ENCODE data around the gene BCL10. TPM values are rescaled to one million over a fixed set of nuclear protein-coding genes. Genes with fewer than 3 reads are reported as not detected.

Gene BCL10
- total RNA-seq, 4 donors from 2014 or later, result 34.2 to 65.5 (median 56.5) TPM

GRCh38 chr1:85228972-85229371 lies 47.5 kb downstream of the BCL10 start:
- intact Hi-C loops (cut with DNase I; ENCODE audit: low total_unique reads), result no loop called here
- Histone ChIP-seq H3K27ac (no peak overlapping the region), H3K4me3 (no peak overlapping the region), H3K9me3 (no peaks in the 10 kb centered on the region), H3K4me1 (peaks cover 7 to 23% (median 17%) of the 10 kb centered on the region in 4 donors), H3K27me3 (no peaks in the 10 kb centered on the region), H3K36me3 (no peaks in the 10 kb centered on the region)
- in situ Hi-C loops (cut with MboI; ENCODE audit: low pct_ligation_motif_present in 1 of 4, low pct_unique_long_range_greater_than_20kb in 1 of 4, low sequenced_read_pairs in 3 of 4), result loop anchor here in 1 of 4 donors (25.0 kb wide), 1 partner anchor 267 kb away; no protein-coding TSS in a partner anchor
- DNase-seq, result no peak
- TF ChIP-seq POLR2A (IDR thresholded peaks at IDR 0.05), result no peak
- no peak for TF ChIP-seq CTCF (IDR thresholded peaks at IDR 0.05)
- no peak for TF ChIP-seq POLR2AphosphoS5 (IDR thresholded peaks at IDR 0.05)
- TF ChIP-seq EP300 (IDR thresholded peaks at IDR 0.05; ENCODE audit: low read depth), result no peak
- 70 to 80% methylated on average over 1 of the region's 1 CpG for whole genome bisulfite sequencing, 2 donors (ENCODE audit: low coverage in 1 of 2)

GRCh38 chr1:85225624-85226380 lies 50.6 kb downstream of the BCL10 start:
- Histone ChIP-seq H3K27ac (peak overlapping the region; percentile 34 to 70 (median 50)), H3K4me3 (no peak overlapping the region), H3K36me3 (no peaks in the 10 kb centered on the region), H3K27me3 (no peaks in the 10 kb centered on the region), H3K4me1 (peaks cover 7 to 29% (median 21%) of the 10 kb centered on the region in 4 donors), H3K9me3 (no peaks in the 10 kb centered on the region)
- WGBS, 2 donors (ENCODE audit: low coverage in 1 of 2), result 32 to 65% methylated on average over 3 to 5 of the region's 5 CpGs
- no peak for TF ChIP-seq POLR2A (IDR thresholded peaks at IDR 0.05)
- intact Hi-C loops (cut with DNase I; ENCODE audit: low total_unique reads), result no loop called here
- in situ Hi-C loops (cut with MboI; ENCODE audit: low pct_ligation_motif_present in 1 of 4, low pct_unique_long_range_greater_than_20kb in 1 of 4, low sequenced_read_pairs in 3 of 4), result loop anchor here in 1 of 4 donors (25.0 kb wide), 1 partner anchor 264 kb away; no protein-coding TSS in a partner anchor
- no peak for DNase-seq

- Histone ChIP-seq H3K36me3 (no peaks in the 10 kb centered on the region), H3K27me3 (no peaks in the 10 kb centered on the region), H3K27ac (peak overlapping the region; percentile 34 to 70 (median 50)), H3K4me3 (no peak overlapping the region), H3K4me1 (peaks cover 7 to 29% (median 21%) of the 10 kb centered on the region in 4 donors), H3K9me3 (no peaks in the 10 kb centered on the region)
- WGBS, 2 donors (ENCODE audit: low coverage in 1 of 2), result 0 to 38% methylated on average over 1 to 3 of the region's 3 CpGs
- in situ Hi-C loops (cut with MboI; ENCODE audit: low pct_ligation_motif_present in 1 of 4, low pct_unique_long_range_greater_than_20kb in 1 of 4, low sequenced_read_pairs in 3 of 4) (loop anchor here in 1 of 4 donors (25.0 kb wide), 1 partner anchor 263 kb away; no protein-coding TSS in a partner anchor), intact Hi-C loops (cut with DNase I; ENCODE audit: low total_unique reads) (no loop called here)
- TF ChIP-seq POLR2AphosphoS5 (IDR thresholded peaks at IDR 0.05), result peak in 1 of 3 donors; percentile 36
- no peak for TF ChIP-seq POLR2A (IDR thresholded peaks at IDR 0.05)
- peak; percentile 72 for DNase-seq
Measured at GRCh38 chr1:85224734-85225623, 51.5 kb downstream of the BCL10 start.

- in situ Hi-C loops (cut with MboI; ENCODE audit: low pct_ligation_motif_present in 1 of 4, low pct_unique_long_range_greater_than_20kb in 1 of 4, low sequenced_read_pairs in 3 of 4) (no loop called here), intact Hi-C loops (cut with DNase I; ENCODE audit: low total_unique reads) (no loop called here)
- Histone ChIP-seq H3K4me1 (peaks cover 7 to 25% (median 21%) of the 10 kb centered on the region in 4 donors), H3K27ac (peak overlapping the region; percentile 34 to 70 (median 50)), H3K4me3 (no peak overlapping the region), H3K27me3 (no peaks in the 10 kb centered on the region), H3K36me3 (no peaks in the 10 kb centered on the region), H3K9me3 (no peaks in the 10 kb centered on the region)
- TF ChIP-seq CTCF (IDR thresholded peaks at IDR 0.05), result no peak
- TF ChIP-seq POLR2A (IDR thresholded peaks at IDR 0.05), result no peak
- TF ChIP-seq POLR2AphosphoS5 (IDR thresholded peaks at IDR 0.05), result no peak
- no peak for TF ChIP-seq EP300 (IDR thresholded peaks at IDR 0.05; ENCODE audit: low read depth)
- DNase-seq, result no peak
Measured at GRCh38 chr1:85224295-85224694, 52.1 kb downstream of the BCL10 start.

GRCh38 chr1:85223334-85223733 lies 53.1 kb downstream of the BCL10 start:
- Histone ChIP-seq H3K4me3 (no peak overlapping the region), H3K27me3 (no peaks in the 10 kb centered on the region), H3K36me3 (no peaks in the 10 kb centered on the region), H3K27ac (peak overlapping the region in 2 of 4 donors; percentile 6 to 70), H3K9me3 (no peaks in the 10 kb centered on the region), H3K4me1 (peaks cover 7 to 25% (median 21%) of the 10 kb centered on the region in 4 donors)
- DNase-seq, result no peak
- TF ChIP-seq EP300 (IDR thresholded peaks at IDR 0.05; ENCODE audit: low read depth) (no peak), CTCF (IDR thresholded peaks at IDR 0.05) (no peak), POLR2A (IDR thresholded peaks at IDR 0.05) (no peak), POLR2AphosphoS5 (IDR thresholded peaks at IDR 0.05) (no peak)
- WGBS, 2 donors (ENCODE audit: low coverage in 1 of 2), result 73 to 83% methylated on average over 5 of the region's 5 CpGs
- in situ Hi-C loops (cut with MboI; ENCODE audit: low pct_ligation_motif_present in 1 of 4, low pct_unique_long_range_greater_than_20kb in 1 of 4, low sequenced_read_pairs in 3 of 4) (no loop called here), intact Hi-C loops (cut with DNase I; ENCODE audit: low total_unique reads) (no loop called here)

Measured in transverse colon (tissue), 4 donors.